Measurements from ENCODE around the gene KNOP1. TPM values are rescaled to one million over a fixed set of nuclear protein-coding genes. Genes with fewer than 3 reads are reported as not detected.

Gene KNOP1
- total and polyA plus RNA-seq, 2 of the 4 experiments (the other 2 are of a cell fraction), result 7.0 to 8.4 TPM

GRCh38 chr16:19688396-19689024 is 29.5 kb downstream of the KNOP1 start:
- intact Hi-C loops (cut with micrococcal nuclease), result no loop called here
- no peak overlapping the region for H4K91ac ChIP-seq (ENCODE audit: insufficient read depth, low read depth, low read length)

More at GRCh38 chr16:19688396-19689024, 29.5 kb downstream of the KNOP1 start:
- TF ChIP-seq FOS (IDR thresholded peaks at IDR 0.05; ENCODE audit: low read depth, low read length) (no peak), RFX5 (IDR thresholded peaks at IDR 0.05; ENCODE audit: low read depth, low read length) (no peak), POLR2A (IDR thresholded peaks at IDR 0.05; ENCODE audit: low read depth, low read length) (no peak), CHD1 (IDR thresholded peaks at IDR 0.05; ENCODE audit: low read depth, low read length) (no peak), BHLHE40 (IDR thresholded peaks at IDR 0.05; ENCODE audit: low read depth, low read length) (no peak), MAFK (IDR thresholded peaks at IDR 0.05; ENCODE audit: low read depth, low read length) (no peak), CTCF (conservative IDR thresholded peaks at IDR 0.05; ENCODE audit: low read depth, low read length) (no peak), CEBPB (IDR thresholded peaks at IDR 0.05; ENCODE audit: low read depth, low read length) (no peak), NFE2L2 (IDR thresholded peaks at IDR 0.05; ENCODE audit: low read depth, low read length) (no peak)
- H4K5ac ChIP-seq (ENCODE audit: low read depth, low read length), result no peak overlapping the region
- WGBS, 2 experiments (ENCODE audit: extremely low coverage in 2 of 2, insufficient read length in 1 of 2), result 93% methylated on average over 6 of the region's 18 CpGs; no CpG with 5 or more reads in 1 of the 2 experiments
- no peaks in the 10 kb centered on the region for H3K4me1 ChIP-seq (ENCODE audit: control insufficient read depth, insufficient read depth, low read length)
- H3K14ac ChIP-seq (replicated peaks; ENCODE audit: low read depth, low read length), result no peak overlapping the region
- H4K20me1 ChIP-seq (ENCODE audit: insufficient read depth, low read length), result no peaks in the 10 kb centered on the region
- H3K56ac ChIP-seq (ENCODE audit: extremely low read depth, insufficient read depth, low read length), result no peak overlapping the region
- no peak overlapping the region for H3K4ac ChIP-seq (ENCODE audit: low read depth, low read length)
- H2AFZ ChIP-seq (replicated peaks; ENCODE audit: low read length, poor library complexity), result no peak overlapping the region
- no peak overlapping the region for H2AK9ac ChIP-seq (replicated peaks; ENCODE audit: low read depth, low read length, poor library complexity)
- CTCF ChIA-PET, result interaction anchor here (0.6 kb wide), 1 partner anchor 7 kb away, joined by 3 read pairs; no protein-coding TSS in a partner anchor
- H2BK5ac ChIP-seq (ENCODE audit: low read depth, low read length, poor library complexity, severe bottlenecking), result no peak overlapping the region
- H3K4me3 ChIP-seq (ENCODE audit: insufficient read depth, low read depth, low read length), result no peak overlapping the region
- H3K9me3 ChIP-seq (ENCODE audit: control insufficient read depth, insufficient read depth, low read length), result no peaks in the 10 kb centered on the region
- no peak overlapping the region for H4K8ac ChIP-seq (ENCODE audit: low read depth in 2 of 2, low read length in 2 of 2)
- no peak overlapping the region for H3K18ac ChIP-seq (ENCODE audit: low read depth, low read length)
- dilution Hi-C loops (cut with HindIII; ENCODE audit: low sequenced_read_pairs, unreplicated experiment) (no loop called here), in situ Hi-C loops (cut with MboI; ENCODE audit: low sequenced_read_pairs) (no loop called here)
- peaks cover 10% of the 10 kb centered on the region; the same call in 1 of the 2 replicates for H3K9me1 ChIP-seq (ENCODE audit: insufficient read depth, low read length)
- no peak overlapping the region for H2BK120ac ChIP-seq (ENCODE audit: low read depth, low read length)
- POLR2A ChIA-PET (ENCODE audit: unreplicated experiment), result no interaction called here
- H3K4me2 ChIP-seq (ENCODE audit: low read depth, low read length), result no peak overlapping the region
- H2BK20ac ChIP-seq (ENCODE audit: low read depth, low read length), result no peak overlapping the region
- DNase-seq, result no peak
- H3K23ac ChIP-seq (ENCODE audit: low read depth, low read length), result no peak overlapping the region
- H2BK15ac ChIP-seq (ENCODE audit: low read depth, low read length), result no peak overlapping the region
- H3K27ac ChIP-seq (ENCODE audit: insufficient read depth, low read length), result no peak overlapping the region
- BruUV-seq (replicated peaks), result no TSS peak
- no peaks in the 10 kb centered on the region for H3K27me3 ChIP-seq (ENCODE audit: control insufficient read depth, insufficient read depth, low read length)
- H2AK5ac ChIP-seq (ENCODE audit: low read depth, low read length), result no peak overlapping the region
- peaks cover 48% of the 10 kb centered on the region for H3K36me3 ChIP-seq (ENCODE audit: control insufficient read depth, insufficient read depth, low read length)
- H3K9ac ChIP-seq (ENCODE audit: low read depth, low read length), result no peak overlapping the region
- H3K79me1 ChIP-seq (ENCODE audit: low read depth in 1 of 2, low read length in 2 of 2), result peaks cover 3 to 11% of the 10 kb centered on the region in 2 experiments; a peak in 2 of 4 replicates
- no peak for ATAC-seq (ENCODE audit: low read depth)
